Neural cell (in vitro differentiated cells): Measurements from ENCODE around the gene SPDYE2.
"Not testable (repeated sequence)": the region's sequence is repeated elsewhere in the genome, so short reads cannot be mapped to it uniquely, and the experiment has no call there.

Experiments used
- EP300 ChIP-seq: fragments of 450-650 bp; conservative IDR thresholded peaks from 2 replicates; pipeline ENCODE4 v1.6.1; 2014; ENCODE audit warnings: antibody characterized with exemption, mild to moderate bottlenecking, moderate library complexity; ENCODE audit not compliant: poor library complexity, severe bottlenecking
- EZH2 ChIP-seq: fragments of 200-600, 300-800 bp; shearing (Covaris generic), sonication (generic); IDR thresholded peaks from 2 replicates; pipeline ENCODE4 v1.6.1; 2014; ENCODE audit warnings: antibody characterized with exemption, low read length, borderline replicate concordance, mild to moderate bottlenecking; ENCODE audit not compliant: insufficient read depth, poor library complexity, severe bottlenecking
- MXI1 ChIP-seq: fragments of 450-650 bp; conservative IDR thresholded peaks from 2 replicates; pipeline ENCODE4 v1.6.1; 2014; ENCODE audit warnings: antibody characterized with exemption, mild to moderate bottlenecking; ENCODE audit not compliant: poor library complexity, severe bottlenecking
- POLR2AphosphoS5 ChIP-seq: IDR thresholded peaks from 2 replicates; pipeline ENCODE4 v1.6.1; 2012
- RAD21 ChIP-seq: fragments of 450-650 bp; conservative IDR thresholded peaks from 2 replicates; pipeline ENCODE4 v1.6.1; 2014; ENCODE audit warnings: antibody characterized with exemption, mild to moderate bottlenecking, moderate library complexity
- SMC3 ChIP-seq: fragments of 450-650 bp; conservative IDR thresholded peaks from 2 replicates; pipeline ENCODE4 v1.6.1; 2014; ENCODE audit warnings: antibody characterized with exemption, mild to moderate bottlenecking, moderate library complexity; ENCODE audit not compliant: poor library complexity
- TAF1 ChIP-seq: IDR thresholded peaks from 2 replicates; pipeline ENCODE4 v1.6.1; 2012; ENCODE audit warnings: low read depth
- TF ChIP-seq, protein P1 (sequence below): fragments of 450-650 bp; IDR thresholded peaks from 2 replicates; pipeline ENCODE4 v1.5.1; 2014; ENCODE audit warnings: antibody characterized with exemption, mild to moderate bottlenecking, moderate library complexity; ENCODE audit not compliant: poor library complexity, severe bottlenecking
- TF ChIP-seq, protein P2 (sequence below): IDR thresholded peaks from 2 replicates; pipeline ENCODE4 v1.6.1; 2012; ENCODE audit warnings: borderline replicate concordance

DNA sequence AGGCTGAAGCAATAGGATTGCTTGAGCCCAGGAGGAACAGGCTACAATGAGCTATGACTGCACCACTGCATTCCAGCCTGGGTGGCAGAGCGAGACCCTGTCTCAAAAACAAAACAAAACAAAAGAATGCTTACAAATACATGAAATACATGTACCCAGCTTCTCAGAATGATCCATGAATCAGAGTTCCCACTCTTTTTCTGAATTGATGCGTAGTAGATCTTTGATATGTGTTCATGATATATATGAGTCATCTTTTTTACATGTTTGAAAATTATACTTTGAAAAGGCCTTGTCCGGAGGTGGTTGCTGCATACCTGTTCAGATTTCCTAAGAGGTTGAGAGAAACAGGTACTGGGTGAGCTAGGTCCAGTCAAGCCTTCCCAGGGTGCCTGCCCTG, 25.3 kb downstream of the SPDYE2 start:
- TF ChIP-seq EZH2, EP300, POLR2AphosphoS5, MXI1, TAF1, RAD21, SMC3: not testable (repeated sequence)
- TF ChIP-seq, protein P1, sequence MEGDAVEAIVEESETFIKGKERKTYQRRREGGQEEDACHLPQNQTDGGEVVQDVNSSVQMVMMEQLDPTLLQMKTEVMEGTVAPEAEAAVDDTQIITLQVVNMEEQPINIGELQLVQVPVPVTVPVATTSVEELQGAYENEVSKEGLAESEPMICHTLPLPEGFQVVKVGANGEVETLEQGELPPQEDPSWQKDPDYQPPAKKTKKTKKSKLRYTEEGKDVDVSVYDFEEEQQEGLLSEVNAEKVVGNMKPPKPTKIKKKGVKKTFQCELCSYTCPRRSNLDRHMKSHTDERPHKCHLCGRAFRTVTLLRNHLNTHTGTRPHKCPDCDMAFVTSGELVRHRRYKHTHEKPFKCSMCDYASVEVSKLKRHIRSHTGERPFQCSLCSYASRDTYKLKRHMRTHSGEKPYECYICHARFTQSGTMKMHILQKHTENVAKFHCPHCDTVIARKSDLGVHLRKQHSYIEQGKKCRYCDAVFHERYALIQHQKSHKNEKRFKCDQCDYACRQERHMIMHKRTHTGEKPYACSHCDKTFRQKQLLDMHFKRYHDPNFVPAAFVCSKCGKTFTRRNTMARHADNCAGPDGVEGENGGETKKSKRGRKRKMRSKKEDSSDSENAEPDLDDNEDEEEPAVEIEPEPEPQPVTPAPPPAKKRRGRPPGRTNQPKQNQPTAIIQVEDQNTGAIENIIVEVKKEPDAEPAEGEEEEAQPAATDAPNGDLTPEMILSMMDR = not testable (repeated sequence)
- TF ChIP-seq, protein P2, sequence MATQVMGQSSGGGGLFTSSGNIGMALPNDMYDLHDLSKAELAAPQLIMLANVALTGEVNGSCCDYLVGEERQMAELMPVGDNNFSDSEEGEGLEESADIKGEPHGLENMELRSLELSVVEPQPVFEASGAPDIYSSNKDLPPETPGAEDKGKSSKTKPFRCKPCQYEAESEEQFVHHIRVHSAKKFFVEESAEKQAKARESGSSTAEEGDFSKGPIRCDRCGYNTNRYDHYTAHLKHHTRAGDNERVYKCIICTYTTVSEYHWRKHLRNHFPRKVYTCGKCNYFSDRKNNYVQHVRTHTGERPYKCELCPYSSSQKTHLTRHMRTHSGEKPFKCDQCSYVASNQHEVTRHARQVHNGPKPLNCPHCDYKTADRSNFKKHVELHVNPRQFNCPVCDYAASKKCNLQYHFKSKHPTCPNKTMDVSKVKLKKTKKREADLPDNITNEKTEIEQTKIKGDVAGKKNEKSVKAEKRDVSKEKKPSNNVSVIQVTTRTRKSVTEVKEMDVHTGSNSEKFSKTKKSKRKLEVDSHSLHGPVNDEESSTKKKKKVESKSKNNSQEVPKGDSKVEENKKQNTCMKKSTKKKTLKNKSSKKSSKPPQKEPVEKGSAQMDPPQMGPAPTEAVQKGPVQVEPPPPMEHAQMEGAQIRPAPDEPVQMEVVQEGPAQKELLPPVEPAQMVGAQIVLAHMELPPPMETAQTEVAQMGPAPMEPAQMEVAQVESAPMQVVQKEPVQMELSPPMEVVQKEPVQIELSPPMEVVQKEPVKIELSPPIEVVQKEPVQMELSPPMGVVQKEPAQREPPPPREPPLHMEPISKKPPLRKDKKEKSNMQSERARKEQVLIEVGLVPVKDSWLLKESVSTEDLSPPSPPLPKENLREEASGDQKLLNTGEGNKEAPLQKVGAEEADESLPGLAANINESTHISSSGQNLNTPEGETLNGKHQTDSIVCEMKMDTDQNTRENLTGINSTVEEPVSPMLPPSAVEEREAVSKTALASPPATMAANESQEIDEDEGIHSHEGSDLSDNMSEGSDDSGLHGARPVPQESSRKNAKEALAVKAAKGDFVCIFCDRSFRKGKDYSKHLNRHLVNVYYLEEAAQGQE = not testable (repeated sequence)
